ENCODE data around the gene HSBP1. TPM values are rescaled to one million over a fixed set of nuclear protein-coding genes. Genes with fewer than 3 reads are reported as not detected.

The HSBP1 gene
- total and polyA plus RNA-seq, 2 of the 8 experiments (the other 6 are each of a cell fraction or from before 2014, with no cell fraction given): 78.4 to 219 TPM

- TF ChIP-seq ATF3 (IDR thresholded peaks at IDR 0.05; ENCODE audit: insufficient read depth, low read depth, low read length): no peak
- no peak for TF ChIP-seq RXRA (IDR thresholded peaks at IDR 0.05; ENCODE audit: insufficient read depth, low read depth, low read length)
- TF ChIP-seq POLR2A (IDR thresholded peaks at IDR 0.05; ENCODE audit: control extremely low read depth in 1 of 2, low read depth in 2 of 2, low read length in 2 of 2): no peak
- no peak for TF ChIP-seq CHD1 (IDR thresholded peaks at IDR 0.05; ENCODE audit: low read depth, low read length)
- TF ChIP-seq FOSL1 (IDR thresholded peaks at IDR 0.05; ENCODE audit: insufficient read depth, low read depth, low read length): no peak
- TF ChIP-seq PHF8 (conservative IDR thresholded peaks at IDR 0.05; ENCODE audit: low read depth, low read length): no peak
- TF ChIP-seq SAP30 (IDR thresholded peaks at IDR 0.05; ENCODE audit: insufficient read depth, insufficient replicate concordance, low read length): no peak
Observed at GRCh38 chr16:83826146-83826913, 18.6 kb downstream of the HSBP1 start (continued).

Data from H1 (cell line).